ENCODE measurements around the gene BRSK2.
"Not testable (repeated sequence)": the region's sequence is repeated elsewhere in the genome, so short reads cannot be mapped to it uniquely, and the experiment has no call there.

The BRSK2 gene

DNA sequence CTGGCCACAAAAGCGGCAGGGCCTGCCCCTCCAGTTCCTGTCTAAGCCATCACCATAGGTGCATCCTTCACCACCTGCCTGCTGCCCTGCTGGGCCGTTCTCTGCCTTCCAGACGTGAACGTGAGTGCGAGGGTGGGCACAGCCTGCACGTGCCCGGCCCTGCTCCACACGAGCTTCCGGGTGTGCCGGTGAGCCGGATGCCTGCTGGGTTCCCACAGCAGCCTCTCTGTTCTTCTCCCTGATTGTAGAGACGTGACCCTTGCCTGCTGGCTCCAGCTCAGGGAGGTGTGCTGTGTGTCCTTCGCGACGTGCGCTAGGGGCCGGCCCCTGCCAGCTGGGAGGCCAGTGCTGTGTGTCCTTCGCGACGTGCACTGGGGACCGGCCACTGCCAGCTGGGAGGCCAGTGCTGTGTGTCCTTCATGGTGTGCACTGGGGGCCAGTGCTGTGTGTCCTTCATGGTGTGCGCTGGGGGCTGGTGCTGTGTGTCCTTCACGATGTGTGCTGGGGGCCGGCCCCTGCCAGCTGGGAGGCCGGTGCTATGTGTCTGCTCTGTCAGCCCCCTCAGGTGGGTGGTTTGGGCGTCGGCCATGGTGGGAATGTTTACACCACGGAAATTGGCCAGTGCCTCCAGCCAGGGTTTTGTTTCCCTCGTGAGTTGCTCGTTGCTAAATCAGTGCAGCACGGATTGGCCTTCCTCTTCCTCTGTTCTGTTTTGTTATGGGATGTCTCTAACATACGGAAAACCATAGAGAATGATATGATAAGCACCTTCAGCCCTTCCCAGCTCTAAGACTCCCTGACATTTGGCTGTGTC is 35.4 kb upstream of the BRSK2 start:
- no peak for DNase-seq

DNA sequence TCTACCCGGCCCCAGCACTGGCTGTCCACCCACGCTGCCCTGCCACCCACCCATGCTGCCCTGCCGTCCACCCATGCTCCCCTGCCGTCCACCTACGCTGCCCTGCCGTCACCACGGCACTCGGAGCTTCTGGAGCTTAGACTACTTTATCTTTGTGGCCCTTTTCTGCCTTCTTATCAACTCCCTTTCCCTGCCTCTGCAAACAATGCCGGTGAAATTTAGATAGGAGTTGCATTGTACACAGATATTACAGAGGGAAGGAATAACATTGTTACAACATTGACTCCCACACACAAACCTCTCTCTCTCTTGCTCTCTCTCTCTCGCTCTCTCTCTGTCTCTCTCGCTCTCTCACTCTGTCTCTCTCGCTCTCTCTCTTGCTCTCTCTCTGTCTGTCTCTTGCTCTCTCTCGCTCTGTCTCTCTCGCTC is 33.7 kb upstream of the BRSK2 start:
- no peak for DNase-seq

DNA sequence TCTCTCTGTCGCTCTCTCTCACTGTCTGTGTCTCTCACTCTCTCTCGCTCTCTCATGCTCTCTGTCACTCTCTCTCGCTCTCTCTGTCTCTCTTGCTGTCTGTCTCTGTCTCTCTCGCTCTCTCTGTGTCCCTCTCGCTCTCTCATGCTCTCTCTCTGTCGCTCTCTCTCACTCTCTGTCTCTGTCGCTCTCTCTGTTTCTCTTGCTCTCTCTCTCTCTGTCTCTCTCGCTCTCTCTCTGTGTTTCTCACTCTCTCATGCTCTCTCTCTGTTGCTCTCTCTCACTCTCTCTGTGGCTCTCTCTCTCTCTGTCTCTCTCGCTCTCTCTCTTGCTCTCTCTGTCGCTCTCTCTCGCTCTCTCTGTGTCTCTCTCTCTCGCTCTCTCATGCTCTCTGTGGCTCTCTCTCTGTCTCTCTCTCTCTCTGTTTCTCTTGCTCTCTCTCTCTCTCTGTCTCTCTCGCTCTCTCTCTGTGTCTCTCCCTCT is 33.2 kb upstream of the BRSK2 start:
- DNase-seq = no peak

DNA sequence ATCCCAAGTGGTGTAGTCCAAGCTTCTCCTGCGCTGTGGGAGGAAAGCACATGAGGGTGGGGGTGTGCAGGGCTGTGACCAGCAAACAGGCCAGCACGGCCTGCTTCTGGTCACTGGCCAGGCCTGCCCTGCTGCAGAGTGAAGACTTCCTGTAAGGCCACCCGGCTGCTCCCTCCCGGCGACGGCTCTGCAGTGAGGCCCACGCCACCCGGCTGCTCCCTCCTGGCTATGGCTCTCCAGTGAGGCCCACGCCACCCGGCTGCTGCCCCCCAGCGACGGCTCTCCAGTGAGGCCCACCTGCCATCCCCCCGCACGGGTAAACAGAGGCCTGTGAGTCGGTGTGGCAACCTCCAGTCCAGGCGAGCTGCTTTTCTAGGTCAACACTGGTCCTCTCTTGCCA is 31.4 kb upstream of the BRSK2 start:
- no peak for DNase-seq

DNA sequence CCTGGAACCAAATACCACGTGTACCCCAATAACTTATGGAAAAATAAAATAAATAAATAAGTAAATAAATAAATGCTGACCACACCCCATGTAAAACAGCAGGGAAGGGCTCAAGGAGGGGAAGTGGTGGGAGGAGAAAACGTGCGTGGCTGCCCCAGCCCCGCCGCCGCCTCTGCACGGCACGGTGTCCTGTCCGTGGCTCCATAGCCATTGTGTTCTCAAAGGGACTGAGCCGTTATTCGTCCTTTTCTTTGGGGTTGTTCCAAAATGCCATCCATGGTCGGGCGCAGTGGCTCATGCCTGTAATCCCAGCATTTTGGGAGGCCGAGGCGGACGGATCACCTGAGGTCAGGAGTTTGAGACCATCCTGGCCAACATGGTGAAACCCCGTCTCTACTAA is 30.8 kb upstream of the BRSK2 start:
- DNase-seq = not testable (repeated sequence)

DNA sequence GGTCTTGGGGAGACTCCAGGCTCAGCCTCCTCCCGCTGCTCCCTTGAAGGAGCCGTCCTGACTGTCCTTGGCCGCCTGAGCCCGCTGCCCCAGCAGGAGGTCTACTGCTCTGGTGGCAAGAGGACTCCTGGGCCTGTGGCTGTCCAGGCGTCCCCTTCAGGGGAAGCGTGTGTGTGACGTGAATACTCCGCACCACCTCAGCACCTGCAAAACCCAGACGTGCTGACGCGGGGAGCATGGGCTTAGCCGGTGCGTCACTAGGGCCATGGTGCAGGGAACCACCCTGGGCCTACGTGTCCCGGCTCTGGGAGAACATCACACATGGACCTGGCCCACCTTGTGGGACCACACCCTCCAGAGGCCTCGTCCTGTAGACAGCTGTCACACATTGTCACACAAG is 30.2 kb upstream of the BRSK2 start:
- no peak for DNase-seq

DNA sequence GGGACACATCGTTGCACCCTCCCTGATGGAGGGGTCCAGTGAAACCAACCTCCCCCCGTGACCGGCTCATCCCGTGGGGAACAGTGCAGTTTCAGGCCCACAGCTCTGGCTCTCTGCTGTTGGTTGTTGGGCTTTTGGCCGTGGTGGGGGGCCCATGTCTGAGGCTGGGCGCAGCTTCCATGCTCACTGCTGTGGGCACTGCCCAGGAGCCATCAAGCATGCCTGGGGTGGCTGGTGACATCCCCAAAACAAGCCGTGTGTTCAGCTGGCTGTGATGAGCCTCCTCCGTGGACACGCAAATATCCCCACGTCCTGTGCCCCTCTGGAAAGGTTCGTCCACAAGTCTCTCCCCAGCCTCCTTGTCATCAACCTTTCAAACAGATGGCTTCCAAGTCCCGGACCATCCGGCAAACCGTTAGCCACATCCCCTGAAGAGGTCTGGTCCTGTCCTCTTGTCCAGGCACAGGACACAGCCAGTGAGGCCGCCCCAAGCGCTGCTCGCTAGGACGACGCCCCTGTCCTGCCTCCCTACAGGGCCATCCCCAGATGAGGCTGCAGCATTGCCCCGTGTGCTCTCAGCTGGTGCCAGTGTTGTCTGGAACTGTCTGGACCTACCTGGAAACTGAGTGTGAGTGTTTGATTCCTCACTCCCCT is 29.4 kb upstream of the BRSK2 start:
- DNase-seq = no peak

DNA sequence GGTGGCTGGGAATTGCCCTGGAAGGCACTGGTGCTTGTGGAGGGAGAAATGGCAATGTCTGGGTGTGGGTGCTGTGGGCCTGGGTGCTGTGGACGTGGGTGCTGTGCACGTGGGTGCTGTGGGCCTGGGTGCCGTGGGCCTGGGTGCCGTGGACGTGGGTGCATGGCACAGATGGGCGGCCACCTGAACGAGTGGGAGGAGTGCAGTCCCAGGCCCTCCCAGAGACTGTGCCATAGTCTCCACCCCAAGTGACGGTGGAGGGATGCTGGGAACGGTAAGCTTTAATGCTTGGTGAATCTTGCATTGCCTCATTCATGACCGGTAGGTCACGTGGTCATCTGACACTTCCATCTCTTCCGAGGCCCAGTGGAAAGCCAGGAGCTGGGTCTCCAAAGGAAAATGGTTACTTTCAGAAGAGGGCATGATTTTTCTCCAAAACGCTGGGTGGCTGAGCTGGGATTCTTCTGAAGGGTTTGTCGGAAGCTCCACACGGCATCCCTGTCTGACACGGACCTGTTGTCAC is 28.8 kb upstream of the BRSK2 start:
- DNase-seq = no peak

DNA sequence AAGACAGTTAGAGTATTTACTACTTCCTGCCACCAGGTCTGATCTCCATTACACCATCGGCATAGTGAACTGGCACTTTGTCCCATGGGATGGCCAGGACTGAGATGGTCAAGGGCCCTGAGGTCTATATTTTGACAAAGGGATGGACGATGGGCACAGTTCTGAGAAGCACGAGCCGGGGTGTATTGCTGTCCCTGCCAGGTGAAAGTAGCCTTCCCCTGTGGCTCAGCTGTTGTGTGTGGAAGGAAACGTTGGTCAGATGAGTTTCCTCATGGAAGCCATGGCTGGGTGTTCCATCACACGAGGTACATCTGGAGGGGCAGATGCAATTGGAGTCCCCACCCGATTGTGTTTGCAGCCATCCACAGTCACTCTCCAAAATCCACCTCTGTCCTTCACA is 27.9 kb upstream of the BRSK2 start:
- DNase-seq = no peak

DNA sequence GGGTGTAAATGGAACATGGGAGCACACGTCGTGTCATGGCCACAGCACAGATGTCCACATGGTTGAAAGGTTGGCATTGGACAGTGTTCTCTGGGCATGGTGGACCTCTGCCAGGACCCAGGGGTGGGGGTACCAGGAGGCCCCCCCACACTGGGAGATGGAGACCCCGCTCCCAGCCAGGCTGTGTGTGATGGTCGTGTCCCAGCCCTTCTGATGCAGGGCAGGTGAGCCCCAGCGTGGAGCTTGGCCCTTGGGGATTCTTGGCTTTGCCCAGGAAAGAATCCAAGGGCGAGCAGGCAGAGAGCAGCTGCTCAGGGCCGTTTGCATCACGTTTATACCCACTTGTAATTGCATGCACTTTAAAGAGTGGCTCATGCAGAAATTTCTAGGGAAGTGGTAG is 22.0 kb upstream of the BRSK2 start:
- DNase-seq = no peak

DNA sequence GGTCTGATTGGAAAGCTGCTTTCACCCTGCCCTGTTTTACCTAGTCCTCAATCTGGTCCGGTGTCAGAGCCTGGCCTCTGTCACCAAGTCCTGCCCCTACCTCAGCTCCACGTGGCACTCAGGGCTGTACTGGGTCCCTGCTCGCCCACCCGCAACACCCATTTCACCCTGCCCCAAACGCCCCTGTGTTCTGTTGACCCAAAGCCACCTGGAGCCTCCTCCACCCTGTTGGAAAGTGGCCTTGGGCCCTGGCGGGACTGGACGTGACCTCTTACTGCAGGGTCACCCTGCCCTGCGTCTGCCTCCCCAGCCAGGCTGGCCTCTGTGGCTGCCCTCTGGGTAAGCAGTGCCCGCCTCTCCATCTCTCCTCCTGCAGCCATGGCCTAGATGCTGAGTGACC is 21.5 kb upstream of the BRSK2 start:
- DNase-seq = no peak

DNA sequence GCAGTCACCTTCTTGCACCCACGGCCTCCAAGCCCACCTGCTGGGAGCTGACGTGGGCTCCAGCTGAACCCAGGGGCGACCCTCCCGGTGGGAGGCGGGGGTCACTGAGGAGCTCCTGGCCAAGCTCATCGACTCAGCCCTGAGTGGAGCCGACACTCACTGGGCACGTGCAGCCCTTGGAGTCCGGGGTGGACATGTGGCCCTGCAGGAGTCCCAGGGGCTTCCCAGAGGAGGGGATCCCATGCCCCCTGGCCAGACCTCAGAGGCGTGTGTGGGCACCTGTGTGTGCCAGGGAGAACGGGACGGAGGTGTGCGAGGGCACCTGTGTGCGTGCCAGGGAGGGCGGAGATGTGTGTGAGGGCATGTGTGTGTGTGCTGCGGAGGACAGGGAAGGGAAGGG is 20.8 kb upstream of the BRSK2 start:
- DNase-seq = no peak

DNA sequence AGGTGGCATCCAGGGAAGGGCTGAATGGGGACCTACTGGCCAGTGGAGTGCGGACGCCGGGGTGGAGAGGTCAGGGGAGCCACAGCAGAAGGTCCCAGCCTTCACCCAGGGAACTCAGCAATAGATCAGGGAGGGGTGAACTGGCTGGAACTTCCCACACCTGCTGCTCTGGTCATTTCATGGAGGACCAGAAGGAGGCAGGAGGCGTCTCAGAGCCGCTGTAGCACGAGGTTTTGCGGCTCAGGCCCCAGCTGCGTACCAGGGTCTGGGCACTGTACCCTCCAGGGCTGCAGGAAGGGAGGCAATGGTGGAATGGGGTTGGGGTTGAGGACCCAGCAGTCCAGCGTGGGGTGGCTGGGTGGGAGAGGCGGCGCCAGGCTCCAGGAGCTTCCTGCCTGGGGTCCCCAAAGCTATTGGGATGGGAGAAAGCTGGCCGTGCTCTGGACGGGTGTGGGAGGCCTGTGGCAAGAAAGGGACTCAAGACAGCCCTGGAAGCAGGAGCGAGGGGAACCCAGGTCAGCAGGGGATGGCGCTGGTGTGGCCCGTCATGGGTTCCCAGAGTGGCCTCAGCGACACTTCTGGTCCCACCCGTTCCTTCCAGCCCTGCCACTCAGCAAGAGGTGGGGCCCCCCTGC is 20.2 kb upstream of the BRSK2 start:
- DNase-seq = no peak

DNA sequence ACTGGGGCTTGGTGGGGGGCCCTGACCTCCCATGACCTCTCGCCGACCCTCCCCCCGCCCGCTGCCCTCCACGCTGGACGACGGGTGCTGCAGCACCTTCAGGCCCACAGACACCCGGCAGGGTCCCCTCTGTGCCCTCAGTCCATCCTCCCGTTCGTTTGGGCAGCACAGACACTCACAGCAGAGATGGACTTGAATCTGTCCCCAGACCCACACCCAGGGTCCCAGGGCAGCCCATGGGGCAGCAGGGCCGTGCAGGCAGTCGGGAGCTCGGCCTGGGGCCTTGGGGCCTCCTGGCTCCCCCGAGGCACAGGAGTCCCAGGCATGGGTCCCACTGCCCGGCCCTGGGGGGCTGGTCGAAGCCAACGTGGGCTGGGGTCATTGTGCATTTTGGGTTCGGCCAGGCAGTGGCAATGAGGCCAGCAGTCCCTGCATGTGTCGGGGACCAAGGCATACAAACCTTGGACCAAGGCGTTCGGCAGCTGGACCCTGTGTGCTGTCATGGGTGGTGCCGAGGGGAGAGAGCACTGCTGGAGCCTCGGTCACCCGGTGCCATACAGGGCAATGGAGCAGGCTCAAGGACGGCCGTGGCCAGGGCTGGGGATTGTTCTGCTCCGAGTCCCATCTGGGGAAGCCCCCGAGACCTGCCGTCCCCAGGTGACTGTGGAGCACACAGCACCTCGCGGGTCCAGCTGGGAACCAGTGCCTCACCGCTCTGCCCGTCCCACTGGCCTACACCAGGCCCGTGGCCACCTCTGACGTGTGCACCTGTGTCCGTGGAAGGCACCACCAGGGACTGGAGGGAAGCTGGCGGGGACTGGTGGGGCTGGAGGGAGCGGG is 19.3 kb upstream of the BRSK2 start:
- no peak for DNase-seq

DNA sequence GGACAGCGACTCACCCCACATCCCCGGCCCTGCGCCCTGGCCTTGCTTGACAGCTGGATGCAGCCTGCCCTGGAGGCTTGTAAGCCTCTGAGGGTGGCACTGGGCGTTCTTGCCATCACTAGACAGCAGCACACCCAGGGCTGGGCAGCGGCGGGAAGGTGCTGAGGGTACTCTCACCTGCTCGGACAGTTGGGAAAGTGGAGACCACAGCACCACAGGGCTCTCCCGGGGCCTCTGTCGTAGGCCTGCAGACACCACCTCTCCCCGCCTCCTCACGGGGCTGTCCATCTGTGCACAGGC is 18.8 kb upstream of the BRSK2 start:
- no peak for DNase-seq

DNA sequence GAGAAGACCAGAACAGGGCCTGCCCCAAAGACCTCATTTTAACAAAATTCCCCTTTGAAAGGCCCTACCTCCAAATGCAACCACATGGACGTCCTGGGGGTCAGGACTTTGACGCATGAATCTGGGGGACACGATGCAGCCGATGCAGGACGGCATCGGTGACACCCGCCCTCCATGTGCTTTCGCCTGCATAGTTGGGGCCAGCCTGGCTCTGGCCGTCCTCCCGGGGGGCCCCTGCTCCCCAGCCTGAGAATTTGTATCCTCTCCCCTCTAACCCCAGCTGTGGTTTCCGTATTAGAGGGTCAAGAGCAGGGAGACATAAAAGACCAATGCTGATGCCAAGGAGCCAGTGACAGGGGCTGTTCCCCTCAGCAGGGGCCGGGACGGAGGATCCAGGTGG is 18.4 kb upstream of the BRSK2 start:
- DNase-seq = no peak

DNA sequence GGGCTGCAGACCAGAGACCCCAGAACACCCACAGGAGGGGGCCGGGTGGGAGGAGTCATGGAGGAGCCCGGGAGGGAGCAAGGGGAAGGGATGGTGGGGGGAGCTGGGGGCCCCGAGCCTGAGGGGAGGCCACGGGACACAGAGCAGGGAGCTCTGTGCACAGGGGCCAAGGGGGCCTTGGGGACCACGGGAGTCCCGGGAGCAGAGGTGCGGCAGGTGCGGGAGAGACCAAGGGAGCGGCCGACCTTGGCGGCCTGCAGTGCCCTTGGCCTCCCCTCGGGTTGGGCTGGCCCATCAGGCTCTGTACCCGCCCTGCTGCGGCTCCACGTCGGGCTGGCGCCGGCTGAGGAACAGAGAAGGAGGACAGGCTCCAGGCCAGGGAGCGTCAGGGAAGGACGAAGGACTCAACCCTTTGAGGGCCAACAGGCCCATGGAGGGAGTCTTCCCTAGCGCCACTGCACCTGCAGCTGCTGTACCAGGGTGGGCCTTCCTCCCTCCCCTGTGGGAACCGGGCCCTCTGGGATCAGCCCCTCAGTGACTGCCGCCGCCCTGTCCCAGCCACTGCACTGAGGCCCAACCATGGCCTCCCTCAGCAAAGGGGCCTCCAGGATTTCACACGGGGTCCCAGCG is 17.8 kb upstream of the BRSK2 start:
- no peak for DNase-seq

DNA sequence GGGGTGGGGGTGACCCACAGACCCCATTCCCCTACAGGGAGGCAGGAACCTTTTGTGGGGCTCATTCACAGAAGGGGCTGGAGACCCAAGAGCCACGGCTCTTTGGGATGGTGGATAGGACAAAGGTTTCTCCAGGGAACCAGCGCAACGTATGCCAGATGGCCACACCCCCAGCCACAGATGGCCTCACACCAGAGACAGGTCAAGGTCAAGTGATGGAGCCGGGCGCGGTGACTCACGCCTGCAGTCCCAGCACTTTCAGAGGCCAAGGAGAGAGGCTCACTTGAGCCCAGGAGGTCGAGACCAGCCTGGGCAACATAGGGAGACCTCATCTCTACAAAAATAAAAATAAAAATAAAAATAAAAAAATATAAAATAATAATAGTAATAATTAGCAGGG is 17.1 kb upstream of the BRSK2 start:
- DNase-seq = no peak

DNA sequence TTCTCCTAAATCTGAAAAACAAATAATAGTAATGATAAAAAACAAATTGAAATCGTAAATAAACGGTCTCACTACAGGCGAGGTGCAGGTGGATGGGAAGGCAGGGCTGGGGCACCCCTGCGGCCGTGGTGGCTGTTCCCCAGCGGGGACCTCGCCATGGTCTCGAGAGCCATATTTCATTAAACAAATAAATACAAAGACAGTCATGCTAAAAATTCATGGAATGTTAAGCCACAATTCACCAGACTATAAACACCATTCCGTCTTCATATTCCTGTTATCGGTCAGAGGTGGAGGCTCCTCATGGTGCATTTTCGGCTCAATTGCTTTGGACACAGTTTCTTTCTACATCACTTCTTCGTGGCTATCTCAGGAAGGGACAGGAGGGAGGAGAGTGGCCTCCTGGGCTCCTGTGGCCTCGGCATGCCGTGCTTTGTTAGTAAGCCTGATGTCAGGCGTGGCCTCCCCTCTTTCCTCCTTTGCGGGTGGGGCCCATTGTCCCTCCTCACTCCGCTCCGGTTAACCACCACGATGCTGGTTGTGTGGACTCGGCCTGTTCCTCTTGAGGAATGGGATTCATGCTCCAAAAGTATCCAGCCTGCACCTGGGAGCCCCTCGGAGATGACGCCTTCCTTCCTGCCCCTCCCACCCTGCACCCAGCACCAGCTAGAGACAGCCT is 16.1 kb upstream of the BRSK2 start:
- no peak for DNase-seq

DNA sequence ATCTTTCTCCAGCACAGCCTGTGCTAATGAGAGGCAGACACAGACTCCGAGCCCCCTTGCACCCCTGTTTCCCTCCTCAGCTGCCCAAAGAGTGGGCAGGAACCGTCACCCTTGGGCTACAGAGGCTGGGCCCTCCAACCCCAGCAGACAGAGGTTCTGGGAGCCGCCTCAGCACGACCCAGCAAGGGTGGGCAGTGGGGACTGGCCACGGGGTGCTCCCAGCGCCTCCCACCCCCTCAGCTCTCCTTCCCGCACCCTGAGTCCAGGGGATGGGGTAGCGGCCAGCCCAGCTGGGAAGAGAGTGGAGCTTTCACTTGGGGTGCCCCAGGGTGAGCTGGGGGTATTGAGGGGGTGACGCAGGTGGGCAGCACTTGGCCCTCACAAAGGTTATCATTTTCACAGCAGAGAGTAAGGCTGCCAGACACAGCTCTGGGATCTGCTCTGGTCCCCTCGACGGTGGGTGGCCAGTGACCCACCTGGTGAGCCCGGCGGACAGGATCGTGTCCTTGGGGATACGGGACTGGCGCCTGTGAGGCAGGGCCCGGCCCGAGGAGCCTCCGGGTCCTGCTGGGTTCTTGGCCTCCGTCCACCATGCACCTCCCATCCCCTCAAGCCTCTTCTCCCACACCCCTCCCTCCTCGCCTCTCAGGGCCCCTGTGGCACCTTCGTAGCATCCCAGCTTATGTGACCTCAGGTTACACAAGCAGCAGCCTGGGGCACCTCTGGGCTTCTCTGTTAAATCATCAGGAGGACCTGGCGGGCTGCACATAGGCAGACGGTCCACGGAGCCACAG is 14.4 kb upstream of the BRSK2 start:
- no peak for DNase-seq

DNA sequence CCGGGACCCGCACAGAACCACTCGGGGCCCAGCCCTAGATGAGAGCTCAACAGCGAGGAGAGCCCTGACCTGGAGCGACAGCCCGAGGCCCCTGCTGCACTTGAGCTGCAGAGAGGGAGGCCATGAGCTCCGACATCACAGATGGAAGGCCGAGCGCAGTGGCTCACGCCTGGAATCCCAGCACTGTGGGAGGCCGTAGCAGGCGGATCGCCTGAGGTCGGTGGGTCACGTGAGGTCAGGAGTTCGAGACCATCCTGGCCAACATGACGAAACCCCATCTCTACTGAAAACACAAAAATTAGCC is 13.8 kb upstream of the BRSK2 start:
- DNase-seq = no peak

Data from stimulated activated CD4-positive, alpha-beta T cell treated with anti-CD3 and anti-CD28 coated beads, Interleukin-12 subunit alpha, Interleukin-12 subunit beta, amount 100 ng/mL, for 4 hours (primary cell).